Naive thymus-derived CD4-positive, alpha-beta T cell (primary cell): ENCODE measurements around the gene KREMEN1. TPM values are rescaled to one million over a fixed set of nuclear protein-coding genes. Genes with fewer than 3 reads are reported as not detected.

Source experiments
- ATAC-seq: fragments of 150-1000 bp; cut with Tn5 transposase; 2 replicates; pipeline ENCODE4 v1.10.0; 2021; ENCODE audit warnings: mild to moderate bottlenecking, moderate library complexity
- CTCF ChIA-PET: fragments of 350-600 bp; sonication (Branson Sonifier 250); formaldehyde crosslinking; loops from one replicate; lab custom pipeline; 2021; ENCODE audit warnings: antibody characterized with exemption; lab: Charles Lee
- POLR2A ChIA-PET: fragments of 350-600 bp; sonication (Branson Sonifier 250); formaldehyde crosslinking; loops from one replicate; lab custom pipeline; 2021; ENCODE audit warnings: antibody characterized with exemption, inconsistent platforms; lab: Charles Lee
- DNase-seq, 9 donors: peaks; one replicate each; pipeline versions ENCODE4 v3.0.0 to v3.0.0-alpha.2; 2020 to 2022; ENCODE audit warnings: mixed read lengths in 1 of 9
- H3K27ac ChIP-seq: one replicate; pipeline ENCODE4 v1.7.0; 2013; ENCODE audit warnings: mild to moderate bottlenecking, low read depth, low read length, moderate library complexity
- H3K27me3 ChIP-seq, 2 donors: one replicate each; pipeline ENCODE4 v1.7.0; 2013; ENCODE audit warnings: low read length in 2 of 2, mild to moderate bottlenecking in 2 of 2, moderate library complexity in 2 of 2; ENCODE audit not compliant: control insufficient read depth in 2 of 2, insufficient read depth in 2 of 2
- H3K36me3 ChIP-seq, 3 experiments: 1 replicate in 2 of 3; 2 replicates in 1 of 3; pipeline ENCODE4 v1.7.0; 2013; ENCODE audit warnings: low read length in 3 of 3, mild to moderate bottlenecking in 3 of 3, moderate library complexity in 1 of 3; ENCODE audit not compliant: insufficient read depth in 3 of 3, control insufficient read depth in 2 of 3
- H3K4me1 ChIP-seq, 2 donors: one replicate each; pipeline ENCODE4 v1.7.0; 2013; ENCODE audit warnings: low read length in 2 of 2, mild to moderate bottlenecking in 2 of 2, moderate library complexity in 1 of 2; ENCODE audit not compliant: control insufficient read depth in 2 of 2, insufficient read depth in 2 of 2
- H3K4me3 ChIP-seq: 2 replicates; pipeline ENCODE4 v1.7.0; 2013; ENCODE audit warnings: mild to moderate bottlenecking, low read length
- H3K9me3 ChIP-seq, 3 experiments: 1 replicate in 2 of 3; 2 replicates in 1 of 3; pipeline ENCODE4 v1.7.0; 2013; ENCODE audit warnings: low read length in 3 of 3; ENCODE audit not compliant: control insufficient read depth in 2 of 3
- H3K27ac Mint-ChIP-seq, 9 donors: one replicate each; pipeline ENCODE4 v1.8.0; 2020 to 2022; ENCODE audit warnings: mixed read lengths in 9 of 9, mild to moderate bottlenecking in 8 of 9, moderate library complexity in 5 of 9, inconsistent platforms in 2 of 9
- H3K27me3 Mint-ChIP-seq, 5 donors: one replicate each; pipeline ENCODE4 v1.8.0; 2021 to 2022; ENCODE audit warnings: mixed read lengths in 5 of 5, mild to moderate bottlenecking in 1 of 5
- H3K36me3 Mint-ChIP-seq, 5 donors: one replicate each; pipeline ENCODE4 v1.8.0; 2020 to 2022; ENCODE audit warnings: mixed read lengths in 5 of 5, mild to moderate bottlenecking in 3 of 5, inconsistent platforms in 1 of 5
- H3K4me1 Mint-ChIP-seq, 7 donors: one replicate each; pipeline ENCODE4 v1.8.0; 2020 to 2022; ENCODE audit warnings: mixed read lengths in 7 of 7, mild to moderate bottlenecking in 3 of 7, inconsistent platforms in 1 of 7
- H3K4me3 Mint-ChIP-seq, 10 donors: one replicate each; pipeline ENCODE4 v1.8.0; 2020 to 2022; ENCODE audit warnings: mild to moderate bottlenecking in 10 of 10, mixed read lengths in 10 of 10, moderate library complexity in 6 of 10, inconsistent platforms in 2 of 10
- H3K9me3 Mint-ChIP-seq, 11 donors: one replicate each; pipeline ENCODE4 v1.8.0; 2020 to 2022; ENCODE audit warnings: mixed read lengths in 11 of 11, mild to moderate bottlenecking in 4 of 11, inconsistent platforms in 1 of 11, moderate library complexity in 1 of 11
- intact Hi-C, 2 donors: fragments of 100-400 bp; cut with micrococcal nuclease; formaldehyde crosslinking; loops; one replicate each; pipeline ENCODE4 v1.15.1; 2023
- polyA plus RNA-seq, 2 donors: library from polyadenylated mRNA; unstranded; fragments of 300-500 nt; fragmentation: Illumina TruSeq; gene quantifications; one replicate each; pipeline ENCODE4 v1.2.3, GENCODE V29; 2021
- total RNA-seq, 6 experiments: library from RNA in 5 of 6; stranded (reverse) in 5 of 6; gene quantifications; 1 replicate in 5 of 6; 2 replicates in 1 of 6; pipeline ENCODE4 v1.2.3 and lab custom pipeline; 2021 to 2026

The KREMEN1 gene
- total and polyA plus RNA-seq, 7 experiments from 2014 or later = 1.1 TPM; not detected in 6

DNA sequence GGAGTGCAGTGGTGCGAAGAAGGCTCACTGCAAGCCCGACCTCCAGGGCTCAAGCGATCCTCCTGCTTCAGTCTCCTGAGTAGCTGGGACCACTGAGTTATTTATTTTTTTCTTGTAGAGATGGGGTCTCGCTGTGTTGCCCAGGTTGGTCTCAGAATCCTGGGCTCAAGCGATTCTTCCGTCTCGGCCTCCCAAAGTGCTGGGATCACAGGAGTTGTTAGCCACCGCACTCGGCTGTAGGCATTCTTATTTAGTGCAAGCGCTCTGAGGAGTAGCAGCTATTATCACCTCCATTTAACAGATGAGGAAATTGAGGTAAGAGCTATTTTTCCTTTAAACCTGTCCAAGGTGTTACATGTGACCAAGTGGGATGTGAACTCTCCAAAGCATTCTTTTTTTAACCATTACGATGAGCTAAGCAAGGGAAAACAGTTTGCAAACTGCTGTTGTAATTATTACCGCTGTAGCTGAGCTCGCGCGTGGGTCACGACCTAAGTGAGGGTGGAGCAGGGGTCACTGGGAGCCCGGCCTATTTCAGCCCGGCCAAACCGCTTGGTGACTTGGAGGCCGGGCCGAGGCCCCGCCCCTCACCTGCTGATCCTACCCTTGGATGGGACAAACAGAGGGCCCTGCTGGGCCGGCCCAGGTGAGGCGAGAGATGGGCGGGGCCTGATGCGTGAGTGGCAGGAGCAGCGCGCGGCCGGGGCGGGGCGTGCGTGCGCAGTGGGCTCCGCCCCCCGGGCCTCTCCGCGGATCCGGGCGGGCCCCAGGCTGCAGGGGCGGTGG, 449 bp upstream of the KREMEN1 start:
- Histone ChIP-seq H3K4me3 (peak overlapping the region; percentile 46), H3K36me3 (no peaks in the 10 kb centered on the region), H3K4me1 (peaks cover 19 to 21% of the 10 kb centered on the region in 2 donors), H3K27me3 (peaks cover 17 to 26% of the 10 kb centered on the region in 2 donors), H3K27ac (no peak overlapping the region), H3K9me3 (no peaks in the 10 kb centered on the region)
- Mint-ChIP-seq H3K27me3 (peaks cover 40 to 69% (median 44%) of the 10 kb centered on the region in 5 donors), H3K27ac (peak overlapping the region in 1 of 9 donors; percentile 44), H3K4me3 (peak overlapping the region; percentile 69 to 90 (median 82)), H3K9me3 (no peaks in the 10 kb centered on the region), H3K36me3 (peaks cover 0 to 2% (median 0%) of the 10 kb centered on the region in 5 donors), H3K4me1 (peaks cover 15 to 26% (median 23%) of the 10 kb centered on the region in 7 donors)
- intact Hi-C loops = loop anchor here (1.0 to 5.0 kb wide), 5 partner anchors 189 to 1154 kb away; partner anchors contain the start of genes ZNRF3 (in 2 of the 2), CCDC117 (in 1 of the 2), CHEK2 (in 1 of the 2) and HSCB (in 1 of the 2)
- peak; percentile 72 to 87 (median 84) for DNase-seq
- ChIA-PET POLR2A (interaction anchor here (0.9 kb wide), 1 partner anchor 274 kb away, joined by 4 read pairs; no protein-coding TSS in a partner anchor), CTCF (interaction anchor here (0.7 to 1.0 kb wide), 2 partner anchors 244 to 283 kb away, joined by 3 to 6 read pairs; no protein-coding TSS in a partner anchor)
- peak; percentile 98 for ATAC-seq

DNA sequence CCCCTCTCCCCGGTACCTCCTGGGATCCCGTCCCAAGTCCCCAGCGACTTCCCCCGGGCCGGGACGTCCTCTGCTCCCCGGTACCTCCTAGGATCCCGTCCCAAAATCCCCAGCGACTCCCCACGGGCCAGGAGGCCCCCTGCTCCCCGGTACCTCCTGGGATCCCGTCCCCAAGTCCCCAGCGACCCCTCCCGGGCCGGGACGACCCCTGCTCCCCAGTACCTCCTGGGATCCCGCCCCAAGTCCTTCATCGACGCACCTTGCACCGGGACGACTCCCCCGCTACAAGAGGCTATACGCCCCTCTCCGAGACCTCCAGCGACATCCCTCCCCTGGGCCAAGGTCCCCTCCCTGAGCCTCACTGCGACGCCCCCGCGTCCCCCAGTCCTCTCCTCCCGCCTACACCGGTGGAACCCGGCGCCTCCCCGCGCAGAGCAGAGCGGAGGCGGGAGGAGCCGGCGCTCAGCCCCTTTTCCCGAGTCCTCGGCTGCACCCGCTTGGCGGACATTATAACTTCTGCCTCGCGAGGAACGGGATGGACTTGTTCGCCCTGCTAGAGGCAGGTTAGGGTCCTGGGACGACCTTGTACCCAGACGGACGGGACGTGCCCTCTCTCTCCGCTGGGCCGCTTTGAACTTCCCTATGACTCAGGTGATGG, 912 bp downstream of the KREMEN1 start:
- ChIA-PET CTCF (no interaction called here), POLR2A (no interaction called here)
- DNase-seq = peak in 4 of 9 donors; percentile 1 to 38 (median 12)
- intact Hi-C loops = loop anchor here (2.0 to 5.0 kb wide), 3 partner anchors 301 to 1155 kb away; partner anchors contain the start of genes CCDC117 (in 1 of the 2), CHEK2 (in 1 of the 2) and PITPNB (in 1 of the 2)
- Mint-ChIP-seq H3K27ac (no peak overlapping the region), H3K36me3 (peaks cover 0 to 2% (median 0%) of the 10 kb centered on the region in 5 donors), H3K9me3 (no peaks in the 10 kb centered on the region), H3K27me3 (peaks cover 40 to 81% (median 57%) of the 10 kb centered on the region in 5 donors), H3K4me1 (peaks cover 15 to 26% (median 23%) of the 10 kb centered on the region in 7 donors), H3K4me3 (peak overlapping the region; percentile 20 to 85 (median 59))
- Histone ChIP-seq H3K4me3 (peak overlapping the region; percentile 36), H3K9me3 (no peaks in the 10 kb centered on the region), H3K36me3 (no peaks in the 10 kb centered on the region), H3K27me3 (peaks cover 17 to 26% of the 10 kb centered on the region in 2 donors), H3K27ac (no peak overlapping the region), H3K4me1 (peaks cover 19 to 21% of the 10 kb centered on the region in 2 donors)
- ATAC-seq = no peak

DNA sequence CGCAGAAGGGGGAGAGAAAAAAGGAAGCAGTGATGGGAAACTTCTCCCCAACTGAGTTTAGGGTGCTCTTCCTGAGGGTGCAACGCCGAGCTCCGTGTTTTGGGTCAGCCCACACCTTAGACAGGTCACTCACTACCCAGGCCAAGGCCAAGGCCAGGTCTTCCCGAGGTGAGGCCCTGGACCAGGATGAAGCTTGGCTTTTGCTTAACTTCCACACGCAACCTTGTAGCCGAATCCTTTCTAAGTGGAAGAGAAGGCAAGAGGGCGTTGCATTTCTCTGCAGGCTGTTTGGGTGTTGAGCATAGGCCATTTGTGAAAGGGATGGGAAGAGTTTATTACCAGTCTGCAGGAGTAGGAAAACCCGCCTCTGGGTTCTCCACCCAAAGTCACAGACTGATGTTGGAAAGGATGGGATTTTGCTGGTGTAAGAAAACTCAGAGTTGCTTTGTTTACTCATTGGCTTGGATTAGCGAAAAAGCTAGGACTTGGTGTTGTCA, 1.5 kb downstream of the KREMEN1 start:
- Mint-ChIP-seq H3K9me3 (no peaks in the 10 kb centered on the region), H3K27me3 (peaks cover 43 to 82% (median 62%) of the 10 kb centered on the region in 5 donors), H3K4me3 (peak overlapping the region; percentile 20 to 85 (median 59)), H3K36me3 (peaks cover 0 to 2% (median 0%) of the 10 kb centered on the region in 5 donors), H3K4me1 (peaks cover 15 to 26% (median 23%) of the 10 kb centered on the region in 7 donors), H3K27ac (no peak overlapping the region)
- ATAC-seq (no peak), DNase-seq (no peak)
- peaks cover 17 to 26% of the 10 kb centered on the region in 2 donors for H3K27me3 ChIP-seq
- H3K36me3 ChIP-seq = no peaks in the 10 kb centered on the region
- intact Hi-C loops = loop anchor here in 1 of 2 donors (5.0 kb wide), 1 partner anchor 302 kb away; the partner anchor contains the start of gene CCDC117
- peak overlapping the region; percentile 36 for H3K4me3 ChIP-seq
- H3K4me1 ChIP-seq = peaks cover 19 to 21% of the 10 kb centered on the region in 2 donors
- ChIA-PET POLR2A (no interaction called here), CTCF (no interaction called here)
- H3K27ac ChIP-seq = no peak overlapping the region
- H3K9me3 ChIP-seq = no peaks in the 10 kb centered on the region

DNA sequence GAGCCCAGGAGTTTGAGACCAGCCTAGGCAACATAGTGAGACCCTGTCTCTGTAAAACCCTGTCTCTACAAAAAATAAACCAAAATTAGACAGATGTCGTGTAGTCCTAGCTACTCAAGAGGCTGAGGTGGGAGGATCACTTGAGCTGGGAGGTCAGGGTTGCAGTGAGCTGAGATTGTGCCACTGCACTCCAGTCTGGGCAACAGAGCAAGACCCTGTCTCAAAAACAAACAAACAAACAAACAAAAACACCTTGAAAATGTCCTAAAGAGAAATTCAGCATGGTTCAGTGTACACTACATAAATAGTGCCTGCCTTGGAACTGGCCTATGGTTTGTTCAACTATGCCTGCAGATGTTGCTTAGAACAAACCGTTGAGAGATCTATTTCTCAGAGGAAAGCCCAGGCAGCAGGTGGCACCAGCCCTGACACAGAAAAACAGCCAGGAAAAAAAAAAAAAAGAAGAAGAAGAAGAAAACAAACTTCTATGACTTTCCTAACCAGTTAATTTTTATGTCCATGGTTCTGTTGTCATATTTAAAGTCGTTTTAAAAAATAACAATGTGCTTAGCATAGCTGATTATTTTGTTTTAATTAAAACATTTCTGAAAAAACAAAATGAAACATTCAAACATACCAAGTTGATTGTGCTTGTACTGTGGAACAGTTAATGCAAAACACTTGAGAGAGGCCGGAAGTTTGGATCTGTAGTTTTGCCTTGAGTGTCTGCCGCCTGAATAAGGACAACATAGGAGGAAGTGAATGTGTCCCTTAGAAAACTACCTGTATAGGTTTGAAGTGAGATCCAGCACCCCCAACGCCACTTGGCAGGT, 5.4 kb downstream of the KREMEN1 start:
- Histone ChIP-seq H3K4me1 (peaks cover 9 to 14% of the 10 kb centered on the region in 2 donors), H3K4me3 (no peak overlapping the region), H3K27me3 (peaks cover 17 to 26% of the 10 kb centered on the region in 2 donors), H3K9me3 (no peaks in the 10 kb centered on the region), H3K36me3 (no peaks in the 10 kb centered on the region), H3K27ac (no peak overlapping the region)
- ChIA-PET CTCF (no interaction called here), POLR2A (interaction anchor here (0.6 kb wide), 1 partner anchor 28 kb away, joined by 3 read pairs; no protein-coding TSS in a partner anchor)
- Mint-ChIP-seq H3K4me3 (no peak overlapping the region), H3K27me3 (peaks cover 32 to 73% (median 57%) of the 10 kb centered on the region in 5 donors), H3K9me3 (no peaks in the 10 kb centered on the region), H3K27ac (no peak overlapping the region), H3K36me3 (peaks cover 0 to 3% (median 0%) of the 10 kb centered on the region in 5 donors), H3K4me1 (peaks cover 0 to 10% (median 7%) of the 10 kb centered on the region in 7 donors)
- intact Hi-C loops = no loop called here
- no peak for DNase-seq
- no peak for ATAC-seq

DNA sequence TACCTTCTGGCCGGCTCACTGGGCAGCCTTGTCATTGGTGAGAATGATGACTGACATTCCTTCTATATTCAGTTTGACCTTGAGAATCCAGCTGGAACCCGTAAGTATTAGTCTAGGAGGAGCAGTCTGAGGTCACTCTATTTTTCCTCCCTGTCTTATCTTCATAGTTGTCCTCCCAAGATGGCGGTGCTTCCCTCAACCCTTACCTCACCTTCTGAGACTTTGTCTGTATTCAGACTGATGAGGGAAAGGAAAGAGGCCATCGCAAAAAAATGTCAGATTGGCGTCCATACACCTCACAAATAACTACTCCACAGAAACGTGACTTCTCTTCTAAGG, 6.0 kb downstream of the KREMEN1 start:
- H3K4me1 Mint-ChIP-seq = peaks cover 0 to 9% (median 5%) of the 10 kb centered on the region in 7 donors
- intact Hi-C loops = no loop called here
- no peaks in the 10 kb centered on the region for H3K36me3 ChIP-seq
- H3K27ac Mint-ChIP-seq = no peak overlapping the region
- no peak overlapping the region for H3K4me3 ChIP-seq
- no peaks in the 10 kb centered on the region for H3K9me3 ChIP-seq
- H3K4me3 Mint-ChIP-seq = no peak overlapping the region
- H3K27me3 Mint-ChIP-seq = peaks cover 34 to 70% (median 57%) of the 10 kb centered on the region in 5 donors
- no peaks in the 10 kb centered on the region for H3K9me3 Mint-ChIP-seq
- H3K4me1 ChIP-seq = peaks cover 3 to 8% of the 10 kb centered on the region in 2 donors
- H3K27me3 ChIP-seq = peaks cover 13 to 22% of the 10 kb centered on the region in 2 donors
- peaks cover 0 to 3% (median 0%) of the 10 kb centered on the region in 5 donors for H3K36me3 Mint-ChIP-seq
- ChIA-PET POLR2A (no interaction called here), CTCF (no interaction called here)
- DNase-seq (no peak), ATAC-seq (no peak)
- H3K27ac ChIP-seq = no peak overlapping the region
